K562 (cell line): ENCODE results near the gene MACROD2. TPM values are rescaled to one million over a fixed set of nuclear protein-coding genes. Genes with fewer than 3 reads are reported as not detected.

ENCODE experiments used
- ATAC-seq: fragments of 200-7000 bp; cut with Tn5 transposase; 3 replicates; pipeline ENCODE4 v1.9.1; 2020; ENCODE audit warnings: moderate library complexity
- BruUV-seq: library from RNA; stranded (reverse); fragments of 400-500 nt; replicated peaks from 2 replicates; lab custom pipeline; 2021; lab: Mats Ljungman, UMichigan
- CTCF ChIA-PET: fragments of 300-600 bp; formaldehyde crosslinking; extraction: SDS; loops from one replicate; lab custom pipeline; 2021; ENCODE audit warnings: low intra/inter-chr PET ratio; lab: Yijun Ruan, JAX
- POLR2A ChIA-PET: fragments of 300-600, 350-650 bp; sonication (Branson Sonifier 250); formaldehyde crosslinking; extraction: SDS; loops from one replicate; lab custom pipeline; 2021; ENCODE audit warnings: antibody characterized with exemption, inconsistent platforms; lab: Yijun Ruan, JAX
- DNase-seq, 4 experiments: peaks; one replicate each; pipeline versions ENCODE4 v3.0.0 to v3.0.0-alpha.2; 2011 to 2018; ENCODE audit warnings: low spot score in 3 of 4, mixed read lengths in 3 of 4; ENCODE audit errors: extremely low read depth in 1 of 4
- FAIRE-seq: peaks from 2 replicates; lab custom pipeline; 2011; peaks lifted over from hg19 to GRCh38; lab: Jason Lieb, UNC
- H2AFZ ChIP-seq: 2 replicates; pipeline ENCODE4 v1.6.0; 2011; ENCODE audit warnings: low read depth, low read length, control low read depth, inconsistent platforms
- H3K27ac ChIP-seq: fragments of 200-600 bp; 3 replicates; pipeline ENCODE4 v1.8.0; 2011; ENCODE audit warnings: low read depth, mild to moderate bottlenecking, control low read depth, inconsistent platforms, low read length, moderate library complexity, mixed read lengths; ENCODE audit errors: extremely low read depth
- H3K27me3 ChIP-seq, 2 experiments: fragments of 300-600 bp in 1 of 2; 2 replicates in 1 of 2; 3 replicates in 1 of 2; pipeline versions ENCODE4 v1.6.0 to v1.8.0; 2011; ENCODE audit warnings: inconsistent platforms in 2 of 2, low read length in 2 of 2, mild to moderate bottlenecking in 1 of 2, mixed read lengths in 1 of 2, moderate library complexity in 1 of 2; ENCODE audit not compliant: control insufficient read depth in 2 of 2, insufficient read depth in 2 of 2
- H3K36me3 ChIP-seq: fragments of 300-600 bp; 3 replicates; pipeline ENCODE4 v1.8.0; 2011; ENCODE audit warnings: mild to moderate bottlenecking, low read length, inconsistent platforms; ENCODE audit not compliant: control insufficient read depth, insufficient read depth
- H3K4me1 ChIP-seq, 2 experiments: fragments of 200-600 bp in 1 of 2; replicated peaks in 1 of 2; 2 replicates in 1 of 2; 3 replicates in 1 of 2; pipeline versions ENCODE4 v1.5.1 to v1.8.0; 2011; ENCODE audit warnings: inconsistent platforms in 2 of 2, low read length in 2 of 2, mild to moderate bottlenecking in 1 of 2, mixed read lengths in 1 of 2, moderate library complexity in 1 of 2; ENCODE audit not compliant: control insufficient read depth in 2 of 2, insufficient read depth in 2 of 2
- H3K4me2 ChIP-seq: 2 replicates; pipeline ENCODE4 v1.6.1; 2011; ENCODE audit warnings: low read length, control low read depth, inconsistent platforms, mixed read lengths; ENCODE audit not compliant: insufficient read depth
- H3K4me3 ChIP-seq: fragments of 200-600 bp; sonication (generic), shearing (Covaris generic); 2 replicates; pipeline ENCODE4 v1.5.1; 2016; ENCODE audit warnings: control low read depth, inconsistent platforms
- H3K79me2 ChIP-seq: fragments of 200-600 bp; 3 replicates; pipeline ENCODE4 v1.8.0; 2011; ENCODE audit warnings: low read length, inconsistent platforms; ENCODE audit not compliant: control insufficient read depth, insufficient read depth
- H3K9ac ChIP-seq, 2 experiments: 2 replicates each; pipeline versions ENCODE4 v1.6.0 to v1.6.1; 2011; ENCODE audit warnings: low read depth in 2 of 2, low read length in 2 of 2, control low read depth in 1 of 2, inconsistent platforms in 1 of 2, mild to moderate bottlenecking in 1 of 2, mixed read lengths in 1 of 2; ENCODE audit not compliant: insufficient read depth in 1 of 2
- H3K9me1 ChIP-seq: one replicate; pipeline ENCODE4 v1.6.0; 2011; ENCODE audit warnings: inconsistent platforms, mild to moderate bottlenecking, low read length, moderate library complexity; ENCODE audit not compliant: control insufficient read depth, insufficient read depth
- H3K9me3 ChIP-seq: replicated peaks from 2 replicates; pipeline ENCODE4 v1.5.1; 2011; ENCODE audit warnings: low read depth, low read length, inconsistent platforms; ENCODE audit not compliant: control insufficient read depth, insufficient read depth
- H4K20me1 ChIP-seq: replicated peaks from 2 replicates; pipeline ENCODE4 v1.6.1; 2011; ENCODE audit warnings: low read length, inconsistent platforms, mixed read lengths; ENCODE audit not compliant: control insufficient read depth, insufficient read depth
- ATF1 ChIP-seq, 2 experiments: fragments of 450-650 bp in 1 of 2; IDR thresholded peaks; 2 replicates each; pipeline ENCODE4 v1.6.1; 2016; ENCODE audit warnings: missing compliant biosample characterization in 1 of 2, missing genetic modification characterization in 1 of 2
- DLX4 ChIP-seq: fragments of 250-450 bp; sonication (Bioruptor Pico); IDR thresholded peaks from 2 replicates; pipeline ENCODE4 v1.6.1; 2021; ENCODE audit warnings: mild to moderate bottlenecking
- FOXJ2 ChIP-seq: fragments of 200-800 bp; sonication (Bioruptor generic); IDR thresholded peaks from 2 replicates; pipeline ENCODE4 v1.6.1; 2016; ENCODE audit warnings: missing genetic modification characterization, missing compliant biosample characterization
- HNRNPK ChIP-seq: fragments of 200-400 bp; formaldehyde crosslinking; IDR thresholded peaks from one replicate; pipeline ENCODE4 v1.6.1; 2018; ENCODE audit warnings: mild to moderate bottlenecking, low read depth, low read length; ENCODE audit not compliant: poor library complexity, severe bottlenecking
- HSF4 ChIP-seq: fragments of 250-450 bp; sonication (Bioruptor Pico); IDR thresholded peaks from 2 replicates; pipeline ENCODE4 v2.1.2; 2022; ENCODE audit warnings: mild to moderate bottlenecking, moderate library complexity, borderline replicate concordance
- PHF20 ChIP-seq: fragments of 450-650 bp; IDR thresholded peaks from 2 replicates; pipeline ENCODE4 v1.6.1; 2018; ENCODE audit not compliant: partially characterized antibody
- SRF ChIP-seq, 2 experiments: fragments of 250-450, 450-650 bp in 1 of 2; sonication (Bioruptor Pico) in 1 of 2; sonication (generic) in 1 of 2; formaldehyde crosslinking; IDR thresholded peaks; 2 replicates each; pipeline versions ENCODE4 v1.5.0 to v1.5.1; 2020 to 2022; ENCODE audit warnings: mild to moderate bottlenecking in 1 of 2, missing genetic modification reagents in 1 of 2
- ZNF280B ChIP-seq: fragments of 250-450 bp; sonication (Bioruptor Pico); IDR thresholded peaks from 2 replicates; pipeline ENCODE4 v1.5.1; 2021; ENCODE audit warnings: mild to moderate bottlenecking
- ZNF41 ChIP-seq: fragments of 250-450 bp; sonication (Bioruptor Pico); conservative IDR thresholded peaks from 2 replicates; pipeline ENCODE4 v1.4.0; 2020; ENCODE audit warnings: mild to moderate bottlenecking
- ZNF586 ChIP-seq: fragments of 450-650 bp; formaldehyde crosslinking; conservative IDR thresholded peaks from 2 replicates; pipeline ENCODE4 v1.4.0; 2020; ENCODE audit warnings: mild to moderate bottlenecking, moderate library complexity
- ZNF695 ChIP-seq: fragments of 450-650 bp; formaldehyde crosslinking; IDR thresholded peaks from 2 replicates; pipeline ENCODE4 v1.4.0; 2020; ENCODE audit warnings: mild to moderate bottlenecking, moderate library complexity
- ZNF76 ChIP-seq: fragments of 250-450 bp; sonication (Bioruptor Pico); IDR thresholded peaks from 2 replicates; pipeline ENCODE4 v1.4.0; 2020; ENCODE audit warnings: mild to moderate bottlenecking, moderate library complexity, borderline replicate concordance
- ZNF766 ChIP-seq: fragments of 200-800 bp; sonication (Bioruptor generic); conservative IDR thresholded peaks from 2 replicates; pipeline ENCODE4 v1.6.1; 2016; ENCODE audit warnings: missing genetic modification characterization, missing compliant biosample characterization
- WGBS: fragments of 100-300 bp; shearing (Covaris generic); methylation state at CpG from one replicate; pipeline ENCODE4 v1.1.6; 2016; ENCODE audit warnings: low coverage, mixed read lengths; ENCODE audit not compliant: insufficient coverage; ENCODE audit errors: missing lambda C conversion rate; 5-methylcytosine and 5-hydroxymethylcytosine counted together
- in situ Hi-C: fragments of 300-500 bp; cut with MboI; formaldehyde crosslinking; loops from 4 replicates; pipeline ENCODE4 v1.15.0; 2018; ENCODE audit warnings: inconsistent platforms, mixed read lengths
- intact Hi-C: fragments of 100-400 bp; cut with micrococcal nuclease; formaldehyde crosslinking; loops from 2 replicates; pipeline ENCODE4 v1.14.2; 2022
- polyA plus RNA-seq, 8 experiments: library from polyadenylated mRNA; depleted of rRNA in 4 of 8; stranded (reverse) in 5 of 8; unstranded in 3 of 8; fragments of >200 nt; fragmentation: Nextera tagmentation in 2 of 8; fragmentation: Illumina TruSeq in 1 of 8; extraction: Ambion mirVana in 2 of 8; extraction: Trizol in 1 of 8; gene quantifications; 2 replicates each; pipeline versions ENCODE4 v1.2.1 to v1.2.3, GENCODE V29; 2011 to 2014; ENCODE audit warnings: inconsistent platforms in 1 of 8, missing spikeins in 1 of 8
- total RNA-seq, 7 experiments: library from RNA; depleted of rRNA in 6 of 7; stranded (reverse); fragments of >200 nt in 6 of 7; fragmentation: Illumina TruSeq in 2 of 7; extraction: Trizol in 2 of 7; gene quantifications; 2 replicates each; pipeline versions ENCODE4 v1.2.1 to v1.2.3, GENCODE V29; 2011 to 2021; ENCODE audit warnings: low replicate concordance in 1 of 7
- TF ChIP-seq, protein P1 (sequence below), 3 experiments: IDR thresholded peaks in 2 of 3; conservative IDR thresholded peaks in 1 of 3; 2 replicates each; pipeline ENCODE4 v1.5.1; 2011 to 2012; ENCODE audit warnings: low read length in 3 of 3, mild to moderate bottlenecking in 3 of 3, control low read depth in 2 of 3, improper control_type of control experiment in 1 of 3, inconsistent platforms in 1 of 3, low read depth in 1 of 3, mixed read lengths in 1 of 3, moderate library complexity in 1 of 3; ENCODE audit not compliant: insufficient read depth in 2 of 3
- TF ChIP-seq, protein P2 (sequence below), 2 experiments: IDR thresholded peaks; 2 replicates each; pipeline ENCODE4 v1.6.1; 2012; ENCODE audit warnings: improper control_type of control experiment in 2 of 2, low read depth in 2 of 2, low read length in 2 of 2, borderline replicate concordance in 1 of 2

Gene MACROD2
- total and polyA plus RNA-seq, 9 of the 15 experiments (the other 6 are each of a cell fraction or from before 2014, with no cell fraction given) = not detected

GRCh38 chr20:14956026-14956425 is 960.7 kb downstream of the MACROD2 start (continued):
- TF ChIP-seq DLX4 (CRISPR knock-in tag) (no peak), FOXJ2 (tag) (no peak), ZNF586 (CRISPR knock-in tag) (no peak), ZNF695 (CRISPR knock-in tag) (no peak), ZNF280B (no peak), SRF (CRISPR knock-in tag; IDR thresholded peaks at IDR 0.05) (no peak), ZNF766 (CRISPR knock-in tag) (no peak)

GRCh38 chr20:14956538-14956937 is 961.2 kb downstream of the MACROD2 start:
- ATAC-seq (no peak), DNase-seq (no peak), FAIRE-seq (no peak)
- Histone ChIP-seq H3K27ac (no peak overlapping the region), H3K4me1 (no peaks in the 10 kb centered on the region), H2AFZ (no peak overlapping the region), H3K36me3 (no peaks in the 10 kb centered on the region), H3K9me1 (no peaks in the 10 kb centered on the region), H3K9ac (no peak overlapping the region), H3K4me2 (no peak overlapping the region), H4K20me1 (no peaks in the 10 kb centered on the region), H3K9me3 (no peaks in the 10 kb centered on the region), H3K79me2 (no peaks in the 10 kb centered on the region), H3K27me3 (no peaks in the 10 kb centered on the region), H3K4me3 (no peak overlapping the region)
- ChIA-PET POLR2A (no interaction called here), CTCF (no interaction called here)
- in situ Hi-C loops (no loop called here), intact Hi-C loops (no loop called here)
- 0% methylated on average over 4 of the region's 5 CpGs for WGBS
- no TSS peak for BruUV-seq
- no peak for TF ChIP-seq ATF1 (CRISPR knock-in tag; IDR thresholded peaks at IDR 0.05)
- TF ChIP-seq ATF1 (tag; IDR thresholded peaks at IDR 0.05) = no peak
- TF ChIP-seq, protein P1, sequence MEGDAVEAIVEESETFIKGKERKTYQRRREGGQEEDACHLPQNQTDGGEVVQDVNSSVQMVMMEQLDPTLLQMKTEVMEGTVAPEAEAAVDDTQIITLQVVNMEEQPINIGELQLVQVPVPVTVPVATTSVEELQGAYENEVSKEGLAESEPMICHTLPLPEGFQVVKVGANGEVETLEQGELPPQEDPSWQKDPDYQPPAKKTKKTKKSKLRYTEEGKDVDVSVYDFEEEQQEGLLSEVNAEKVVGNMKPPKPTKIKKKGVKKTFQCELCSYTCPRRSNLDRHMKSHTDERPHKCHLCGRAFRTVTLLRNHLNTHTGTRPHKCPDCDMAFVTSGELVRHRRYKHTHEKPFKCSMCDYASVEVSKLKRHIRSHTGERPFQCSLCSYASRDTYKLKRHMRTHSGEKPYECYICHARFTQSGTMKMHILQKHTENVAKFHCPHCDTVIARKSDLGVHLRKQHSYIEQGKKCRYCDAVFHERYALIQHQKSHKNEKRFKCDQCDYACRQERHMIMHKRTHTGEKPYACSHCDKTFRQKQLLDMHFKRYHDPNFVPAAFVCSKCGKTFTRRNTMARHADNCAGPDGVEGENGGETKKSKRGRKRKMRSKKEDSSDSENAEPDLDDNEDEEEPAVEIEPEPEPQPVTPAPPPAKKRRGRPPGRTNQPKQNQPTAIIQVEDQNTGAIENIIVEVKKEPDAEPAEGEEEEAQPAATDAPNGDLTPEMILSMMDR (IDR thresholded peaks at IDR 0.05 in 2 of 3, conservative IDR thresholded peaks at IDR 0.05 in 1 of 3; ENCODE audit: insufficient read depth in 2 of 3, low read depth in 1 of 3, low read length in 3 of 3) = no peak
- TF ChIP-seq, protein P2, sequence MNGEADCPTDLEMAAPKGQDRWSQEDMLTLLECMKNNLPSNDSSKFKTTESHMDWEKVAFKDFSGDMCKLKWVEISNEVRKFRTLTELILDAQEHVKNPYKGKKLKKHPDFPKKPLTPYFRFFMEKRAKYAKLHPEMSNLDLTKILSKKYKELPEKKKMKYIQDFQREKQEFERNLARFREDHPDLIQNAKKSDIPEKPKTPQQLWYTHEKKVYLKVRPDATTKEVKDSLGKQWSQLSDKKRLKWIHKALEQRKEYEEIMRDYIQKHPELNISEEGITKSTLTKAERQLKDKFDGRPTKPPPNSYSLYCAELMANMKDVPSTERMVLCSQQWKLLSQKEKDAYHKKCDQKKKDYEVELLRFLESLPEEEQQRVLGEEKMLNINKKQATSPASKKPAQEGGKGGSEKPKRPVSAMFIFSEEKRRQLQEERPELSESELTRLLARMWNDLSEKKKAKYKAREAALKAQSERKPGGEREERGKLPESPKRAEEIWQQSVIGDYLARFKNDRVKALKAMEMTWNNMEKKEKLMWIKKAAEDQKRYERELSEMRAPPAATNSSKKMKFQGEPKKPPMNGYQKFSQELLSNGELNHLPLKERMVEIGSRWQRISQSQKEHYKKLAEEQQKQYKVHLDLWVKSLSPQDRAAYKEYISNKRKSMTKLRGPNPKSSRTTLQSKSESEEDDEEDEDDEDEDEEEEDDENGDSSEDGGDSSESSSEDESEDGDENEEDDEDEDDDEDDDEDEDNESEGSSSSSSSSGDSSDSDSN (IDR thresholded peaks at IDR 0.05; ENCODE audit: borderline replicate concordance in 1 of 2, low read depth in 2 of 2, low read length in 2 of 2) = no peak
- no peak for TF ChIP-seq HNRNPK
- TF ChIP-seq PHF20 = no peak
- TF ChIP-seq HSF4 (CRISPR knock-in tag) = no peak
- no peak for TF ChIP-seq ZNF76
- TF ChIP-seq ZNF41 (CRISPR knock-in tag) = no peak
